HepG2 (cell line): Measurements from ENCODE around the gene CYP2S1. TPM values are rescaled to one million over a fixed set of nuclear protein-coding genes. Genes with fewer than 3 reads are reported as not detected.

ENCODE experiments used
- CREM ChIP-seq, 2 experiments: sonication (generic) in 1 of 2; formaldehyde crosslinking in 1 of 2; IDR thresholded peaks; 2 replicates each; pipeline versions ENCODE4 v1.4.0 to v1.6.1; 2016 to 2020; ENCODE audit warnings: antibody characterized with exemption in 1 of 2, mild to moderate bottlenecking in 1 of 2, missing genetic modification reagents in 1 of 2
- DMAP1 ChIP-seq: IDR thresholded peaks from 2 replicates; pipeline ENCODE4 v1.6.1; 2016
- GATA4 ChIP-seq: sonication (generic); IDR thresholded peaks from 2 replicates; pipeline ENCODE4 v1.6.1; 2016; ENCODE audit warnings: antibody characterized with exemption, low read depth, borderline replicate concordance
- HCFC1 ChIP-seq: fragments of 150-350 bp; IDR thresholded peaks from 2 replicates; pipeline ENCODE4 v1.6.1; 2014; ENCODE audit warnings: low read depth, low read length
- HDAC2 ChIP-seq: sonication (generic); formaldehyde crosslinking; IDR thresholded peaks from 2 replicates; pipeline ENCODE4 v1.4.0; 2020; ENCODE audit warnings: missing genetic modification reagents
- IKZF1 ChIP-seq: fragments of 450-650 bp; IDR thresholded peaks from 2 replicates; pipeline ENCODE4 v1.7.1; 2016
- KAT7 ChIP-seq: IDR thresholded peaks from 2 replicates; pipeline ENCODE4 v1.6.1; 2018; ENCODE audit warnings: borderline replicate concordance, missing compliant biosample characterization
- MED1 ChIP-seq: sonication (generic); formaldehyde crosslinking; IDR thresholded peaks from 2 replicates; pipeline ENCODE4 v1.4.0; 2020; ENCODE audit warnings: missing genetic modification reagents
- NCOA2 ChIP-seq: sonication (generic); formaldehyde crosslinking; IDR thresholded peaks from 2 replicates; pipeline ENCODE4 v1.8.0; 2022; ENCODE audit warnings: inconsistent platforms
- ZEB1 ChIP-seq: IDR thresholded peaks from 2 replicates; pipeline ENCODE4 v1.6.1; 2012; ENCODE audit warnings: mild to moderate bottlenecking, low read depth, inconsistent platforms; ENCODE audit not compliant: insufficient replicate concordance
- ZMYM4 ChIP-seq: sonication (generic); formaldehyde crosslinking; IDR thresholded peaks from 2 replicates; pipeline ENCODE4 v1.8.1; 2023; ENCODE audit warnings: mild to moderate bottlenecking, missing genetic modification reagents
- ZNF501 ChIP-seq: sonication (generic); formaldehyde crosslinking; IDR thresholded peaks from 2 replicates; pipeline ENCODE4 v1.5.1; 2020; ENCODE audit warnings: mild to moderate bottlenecking, moderate library complexity, missing genetic modification reagents
- ZNF598 ChIP-seq: sonication (generic); formaldehyde crosslinking; IDR thresholded peaks from 2 replicates; pipeline ENCODE4 v1.5.1; 2020; ENCODE audit warnings: mild to moderate bottlenecking, missing genetic modification reagents, borderline replicate concordance
- ZNF614 ChIP-seq: IDR thresholded peaks from 2 replicates; pipeline ENCODE4 v1.6.1; 2018; ENCODE audit warnings: missing biosample characterization, missing genetic modification reagents, inconsistent platforms, borderline replicate concordance
- ZNF878 ChIP-seq: sonication (generic); formaldehyde crosslinking; IDR thresholded peaks from 2 replicates; pipeline ENCODE4 v1.8.1; 2023; ENCODE audit warnings: mild to moderate bottlenecking, missing genetic modification reagents, moderate library complexity
- polyA plus RNA-seq, 8 experiments: library from polyadenylated mRNA; depleted of rRNA in 3 of 8; stranded (reverse) in 7 of 8; unstranded in 1 of 8; fragments of >200 nt; fragmentation: Illumina TruSeq in 4 of 8; extraction: Trizol in 4 of 8; gene quantifications; 2 replicates each; pipeline versions ENCODE4 v1.2.1 to v1.2.3, GENCODE V29; 2011 to 2016; ENCODE audit warnings: low read depth in 4 of 8, missing spikeins in 1 of 8, mixed read lengths in 1 of 8; ENCODE audit not compliant: insufficient read depth in 1 of 8
- total RNA-seq, 5 experiments: library from RNA; depleted of rRNA; stranded (reverse); fragments of >200 nt; fragmentation: Illumina TruSeq; extraction: Trizol; gene quantifications; 2 replicates each; pipeline ENCODE4 v1.2.3, GENCODE V29; 2016; ENCODE audit warnings: low read depth in 1 of 5
- TF ChIP-seq, protein P1 (sequence below): IDR thresholded peaks from 2 replicates; pipeline ENCODE4 v1.4.0; 2020; ENCODE audit warnings: mild to moderate bottlenecking, missing genetic modification reagents
- TF ChIP-seq, protein P2 (sequence below): sonication (generic); IDR thresholded peaks from 2 replicates; pipeline ENCODE4 v1.6.1; 2016; ENCODE audit warnings: low read depth, borderline replicate concordance
- TF ChIP-seq, protein P3 (sequence below): sonication (generic); formaldehyde crosslinking; IDR thresholded peaks from 2 replicates; pipeline ENCODE4 v1.8.1; 2023; ENCODE audit warnings: mild to moderate bottlenecking, missing genetic modification reagents
- TF ChIP-seq, protein P4 (sequence below): sonication (generic); formaldehyde crosslinking; IDR thresholded peaks from 2 replicates; pipeline ENCODE4 v1.9.0; 2022; ENCODE audit warnings: low read depth, missing genetic modification reagents
- TF ChIP-seq, protein P5 (sequence below): IDR thresholded peaks from 2 replicates; pipeline ENCODE4 v1.6.1; 2016

The CYP2S1 gene
- total and polyA plus RNA-seq, 2 of the 13 experiments (the other 11 are each of a cell fraction or from before 2014, with no cell fraction given): 0.09 to 2.1 TPM

DNA sequence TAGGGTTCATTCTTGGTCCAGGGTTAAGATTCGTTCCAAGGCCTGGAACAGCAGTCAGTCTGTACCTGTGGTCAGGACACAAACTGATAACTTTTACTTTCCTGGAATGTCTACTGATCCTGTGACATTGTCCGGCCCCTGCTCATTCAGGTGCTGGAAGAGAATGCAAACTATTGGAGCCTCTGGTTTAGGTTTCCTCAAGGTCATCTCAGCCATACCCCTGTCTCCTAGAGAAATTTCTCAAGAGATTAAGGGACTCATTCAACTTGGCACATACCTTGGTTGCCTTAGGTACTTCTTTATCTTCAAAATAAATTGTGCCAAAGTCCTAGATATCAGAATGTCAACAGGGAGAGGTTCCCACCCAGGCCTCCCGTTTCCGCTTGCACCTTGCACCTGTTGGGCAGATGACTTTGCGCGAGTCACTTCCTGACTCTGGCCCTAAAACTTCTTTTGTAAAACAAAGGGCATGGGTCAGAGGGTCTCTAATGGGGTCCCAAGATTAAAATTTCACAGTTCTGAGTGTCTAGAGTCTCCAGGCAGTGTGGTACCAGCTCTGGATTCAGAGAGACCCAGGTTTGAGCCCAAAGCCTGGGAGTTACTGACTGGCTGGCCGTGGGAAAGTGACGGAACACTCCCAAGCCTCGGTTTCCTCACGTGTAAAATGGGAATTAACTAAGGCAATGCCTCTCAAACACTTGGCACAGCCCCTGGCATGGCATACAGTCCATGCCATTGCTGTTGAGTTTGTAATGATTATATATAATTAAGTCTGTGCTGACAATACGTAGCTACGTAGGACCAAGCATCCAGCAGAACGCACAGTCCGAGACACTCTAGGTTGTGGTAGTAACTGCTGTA, 25.8 kb upstream of the CYP2S1 start (continued):
- TF ChIP-seq, protein P1, sequence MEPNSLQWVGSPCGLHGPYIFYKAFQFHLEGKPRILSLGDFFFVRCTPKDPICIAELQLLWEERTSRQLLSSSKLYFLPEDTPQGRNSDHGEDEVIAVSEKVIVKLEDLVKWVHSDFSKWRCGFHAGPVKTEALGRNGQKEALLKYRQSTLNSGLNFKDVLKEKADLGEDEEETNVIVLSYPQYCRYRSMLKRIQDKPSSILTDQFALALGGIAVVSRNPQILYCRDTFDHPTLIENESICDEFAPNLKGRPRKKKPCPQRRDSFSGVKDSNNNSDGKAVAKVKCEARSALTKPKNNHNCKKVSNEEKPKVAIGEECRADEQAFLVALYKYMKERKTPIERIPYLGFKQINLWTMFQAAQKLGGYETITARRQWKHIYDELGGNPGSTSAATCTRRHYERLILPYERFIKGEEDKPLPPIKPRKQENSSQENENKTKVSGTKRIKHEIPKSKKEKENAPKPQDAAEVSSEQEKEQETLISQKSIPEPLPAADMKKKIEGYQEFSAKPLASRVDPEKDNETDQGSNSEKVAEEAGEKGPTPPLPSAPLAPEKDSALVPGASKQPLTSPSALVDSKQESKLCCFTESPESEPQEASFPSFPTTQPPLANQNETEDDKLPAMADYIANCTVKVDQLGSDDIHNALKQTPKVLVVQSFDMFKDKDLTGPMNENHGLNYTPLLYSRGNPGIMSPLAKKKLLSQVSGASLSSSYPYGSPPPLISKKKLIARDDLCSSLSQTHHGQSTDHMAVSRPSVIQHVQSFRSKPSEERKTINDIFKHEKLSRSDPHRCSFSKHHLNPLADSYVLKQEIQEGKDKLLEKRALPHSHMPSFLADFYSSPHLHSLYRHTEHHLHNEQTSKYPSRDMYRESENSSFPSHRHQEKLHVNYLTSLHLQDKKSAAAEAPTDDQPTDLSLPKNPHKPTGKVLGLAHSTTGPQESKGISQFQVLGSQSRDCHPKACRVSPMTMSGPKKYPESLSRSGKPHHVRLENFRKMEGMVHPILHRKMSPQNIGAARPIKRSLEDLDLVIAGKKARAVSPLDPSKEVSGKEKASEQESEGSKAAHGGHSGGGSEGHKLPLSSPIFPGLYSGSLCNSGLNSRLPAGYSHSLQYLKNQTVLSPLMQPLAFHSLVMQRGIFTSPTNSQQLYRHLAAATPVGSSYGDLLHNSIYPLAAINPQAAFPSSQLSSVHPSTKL (CRISPR knock-in tag): peak; percentile 72; the same call in 1 of the 2 replicates
- TF ChIP-seq, protein P2, sequence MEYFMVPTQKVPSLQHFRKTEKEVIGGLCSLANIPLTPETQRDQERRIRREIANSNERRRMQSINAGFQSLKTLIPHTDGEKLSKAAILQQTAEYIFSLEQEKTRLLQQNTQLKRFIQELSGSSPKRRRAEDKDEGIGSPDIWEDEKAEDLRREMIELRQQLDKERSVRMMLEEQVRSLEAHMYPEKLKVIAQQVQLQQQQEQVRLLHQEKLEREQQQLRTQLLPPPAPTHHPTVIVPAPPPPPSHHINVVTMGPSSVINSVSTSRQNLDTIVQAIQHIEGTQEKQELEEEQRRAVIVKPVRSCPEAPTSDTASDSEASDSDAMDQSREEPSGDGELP: peak; percentile 36; the same call in 1 of the 2 replicates
- TF ChIP-seq ZNF501 (CRISPR knock-in tag) (0 out of 2 replicates have a peak, but pooled peaks have one; percentile 43), ZMYM4 (CRISPR knock-in tag) (no peak), NCOA2 (CRISPR knock-in tag) (peak; percentile 63), MED1 (CRISPR knock-in tag) (peak; percentile 91), HDAC2 (peak; percentile 66), ZNF598 (CRISPR knock-in tag) (no peak), DMAP1 (CRISPR knock-in tag) (no peak), ZNF614 (CRISPR knock-in tag) (0 out of 2 replicates have a peak, but pooled peaks have one; percentile 26), CREM (IDR thresholded peaks at IDR 0.05) (peak; percentile 61), CREM (CRISPR knock-in tag; IDR thresholded peaks at IDR 0.05) (no peak), ZNF878 (no peak), GATA4 (peak; percentile 67; the same call in 1 of the 2 replicates), HCFC1 (no peak), IKZF1 (no peak), KAT7 (CRISPR knock-in tag) (no peak), ZEB1 (no peak)
- TF ChIP-seq, protein P3, sequence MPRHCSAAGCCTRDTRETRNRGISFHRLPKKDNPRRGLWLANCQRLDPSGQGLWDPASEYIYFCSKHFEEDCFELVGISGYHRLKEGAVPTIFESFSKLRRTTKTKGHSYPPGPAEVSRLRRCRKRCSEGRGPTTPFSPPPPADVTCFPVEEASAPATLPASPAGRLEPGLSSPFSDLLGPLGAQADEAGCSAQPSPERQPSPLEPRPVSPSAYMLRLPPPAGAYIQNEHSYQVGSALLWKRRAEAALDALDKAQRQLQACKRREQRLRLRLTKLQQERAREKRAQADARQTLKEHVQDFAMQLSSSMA (CRISPR knock-in tag): no peak
- TF ChIP-seq, protein P4, sequence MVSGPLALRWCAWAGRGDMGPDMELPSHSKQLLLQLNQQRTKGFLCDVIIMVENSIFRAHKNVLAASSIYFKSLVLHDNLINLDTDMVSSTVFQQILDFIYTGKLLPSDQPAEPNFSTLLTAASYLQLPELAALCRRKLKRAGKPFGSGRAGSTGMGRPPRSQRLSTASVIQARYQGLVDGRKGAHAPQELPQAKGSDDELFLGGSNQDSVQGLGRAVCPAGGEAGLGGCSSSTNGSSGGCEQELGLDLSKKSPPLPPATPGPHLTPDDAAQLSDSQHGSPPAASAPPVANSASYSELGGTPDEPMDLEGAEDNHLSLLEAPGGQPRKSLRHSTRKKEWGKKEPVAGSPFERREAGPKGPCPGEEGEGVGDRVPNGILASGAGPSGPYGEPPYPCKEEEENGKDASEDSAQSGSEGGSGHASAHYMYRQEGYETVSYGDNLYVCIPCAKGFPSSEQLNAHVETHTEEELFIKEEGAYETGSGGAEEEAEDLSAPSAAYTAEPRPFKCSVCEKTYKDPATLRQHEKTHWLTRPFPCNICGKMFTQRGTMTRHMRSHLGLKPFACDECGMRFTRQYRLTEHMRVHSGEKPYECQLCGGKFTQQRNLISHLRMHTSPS: peak; percentile 41; the same call in 1 of the 2 replicates
- TF ChIP-seq, protein P5, sequence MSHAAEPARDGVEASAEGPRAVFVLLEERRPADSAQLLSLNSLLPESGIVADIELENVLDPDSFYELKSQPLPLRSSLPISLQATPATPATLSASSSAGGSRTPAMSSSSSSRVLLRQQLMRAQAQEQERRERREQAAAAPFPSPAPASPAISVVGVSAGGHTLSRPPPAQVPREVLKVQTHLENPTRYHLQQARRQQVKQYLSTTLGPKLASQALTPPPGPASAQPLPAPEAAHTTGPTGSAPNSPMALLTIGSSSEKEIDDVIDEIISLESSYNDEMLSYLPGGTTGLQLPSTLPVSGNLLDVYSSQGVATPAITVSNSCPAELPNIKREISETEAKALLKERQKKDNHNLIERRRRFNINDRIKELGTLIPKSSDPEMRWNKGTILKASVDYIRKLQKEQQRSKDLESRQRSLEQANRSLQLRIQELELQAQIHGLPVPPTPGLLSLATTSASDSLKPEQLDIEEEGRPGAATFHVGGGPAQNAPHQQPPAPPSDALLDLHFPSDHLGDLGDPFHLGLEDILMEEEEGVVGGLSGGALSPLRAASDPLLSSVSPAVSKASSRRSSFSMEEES (CRISPR knock-in tag): peak; percentile 68; the same call in 1 of the 2 replicates
